Hepatic stellate cell (primary cell): ENCODE results near the gene ZNF48.
A peak's percentile ranks its signal among the peaks of the same experiment; 100 is the strongest.

Experiments used
- DNase-seq: peaks from one replicate; pipeline ENCODE4 v3.0.0; 2011; ENCODE audit warnings: low spot score

The ZNF48 gene

GRCh38 chr16:30358990-30359870 is 36.0 kb upstream of the ZNF48 start:
- no peak for DNase-seq

GRCh38 chr16:30359871-30360170 is 35.4 kb upstream of the ZNF48 start:
- DNase-seq = no peak

GRCh38 chr16:30361180-30361579 is 34.0 kb upstream of the ZNF48 start:
- no peak for DNase-seq

GRCh38 chr16:30365200-30365599 is 30.0 kb upstream of the ZNF48 start:
- DNase-seq = no peak

GRCh38 chr16:30366511-30366910 is 28.7 kb upstream of the ZNF48 start:
- DNase-seq = no peak

- DNase-seq = no peak
Observed at GRCh38 chr16:30367349-30368009, 27.7 kb upstream of the ZNF48 start.

GRCh38 chr16:30368122-30368791 is 27.0 kb upstream of the ZNF48 start:
- peak; percentile 66 for DNase-seq

GRCh38 chr16:30368792-30369090 is 26.5 kb upstream of the ZNF48 start:
- no peak for DNase-seq

GRCh38 chr16:30369091-30369937 is 25.9 kb upstream of the ZNF48 start:
- DNase-seq = no peak

GRCh38 chr16:30369938-30370455 is 25.2 kb upstream of the ZNF48 start:
- DNase-seq = no peak

GRCh38 chr16:30370456-30371247 is 24.6 kb upstream of the ZNF48 start, which contains the start of gene TBC1D10B:
Gene TBC1D10B (minus strand): TSS chr16:30370494. CDS start chr16:30370183, 311 bp downstream.
- peak; percentile 100 for DNase-seq

GRCh38 chr16:30371248-30371816 is 23.9 kb upstream of the ZNF48 start:
- no peak for DNase-seq

- DNase-seq = no peak
Observed at GRCh38 chr16:30372038-30372712, 23.0 kb upstream of the ZNF48 start.

GRCh38 chr16:30372725-30373124 is 22.5 kb upstream of the ZNF48 start:
- DNase-seq = no peak

- no peak for DNase-seq
Observed at GRCh38 chr16:30374538-30374937, 20.7 kb upstream of the ZNF48 start, which contains the start of gene MYL11. Gene MYL11 (plus strand): TSS chr16:30374802. CDS start chr16:30374858, 56 bp downstream.

GRCh38 chr16:30375864-30376263 is 19.4 kb upstream of the ZNF48 start:
- no peak for DNase-seq

- no peak for DNase-seq
Observed at GRCh38 chr16:30376461-30376902, 18.7 kb upstream of the ZNF48 start.

- peak; percentile 49 for DNase-seq
Observed at GRCh38 chr16:30377050-30377811, 18.0 kb upstream of the ZNF48 start.

GRCh38 chr16:30377812-30378235 is 17.4 kb upstream of the ZNF48 start:
- peak; percentile 82 for DNase-seq
